Measurements from ENCODE around the gene ZYG11B.

DNA sequence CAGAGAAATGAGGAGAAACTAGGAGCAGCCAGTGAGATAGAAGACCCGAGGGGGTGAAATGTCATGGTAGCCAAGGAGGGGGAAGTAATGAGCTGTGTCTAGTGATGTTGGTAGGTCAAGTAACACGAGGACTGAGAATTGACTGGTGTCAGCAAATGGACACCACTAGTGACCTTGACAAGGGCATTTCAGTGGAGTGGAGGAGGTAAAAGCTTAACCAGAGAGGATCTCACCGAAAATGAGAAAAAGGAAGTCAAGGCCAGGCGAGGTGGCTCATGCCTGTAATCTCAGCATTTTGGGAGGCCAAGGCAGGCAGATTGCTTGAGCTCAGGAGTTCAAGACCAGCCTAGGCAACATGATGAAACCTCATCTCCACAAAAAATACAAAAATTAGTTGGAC lies 3.0 kb upstream of the ZYG11B start:
- TF ChIP-seq, protein P1, sequence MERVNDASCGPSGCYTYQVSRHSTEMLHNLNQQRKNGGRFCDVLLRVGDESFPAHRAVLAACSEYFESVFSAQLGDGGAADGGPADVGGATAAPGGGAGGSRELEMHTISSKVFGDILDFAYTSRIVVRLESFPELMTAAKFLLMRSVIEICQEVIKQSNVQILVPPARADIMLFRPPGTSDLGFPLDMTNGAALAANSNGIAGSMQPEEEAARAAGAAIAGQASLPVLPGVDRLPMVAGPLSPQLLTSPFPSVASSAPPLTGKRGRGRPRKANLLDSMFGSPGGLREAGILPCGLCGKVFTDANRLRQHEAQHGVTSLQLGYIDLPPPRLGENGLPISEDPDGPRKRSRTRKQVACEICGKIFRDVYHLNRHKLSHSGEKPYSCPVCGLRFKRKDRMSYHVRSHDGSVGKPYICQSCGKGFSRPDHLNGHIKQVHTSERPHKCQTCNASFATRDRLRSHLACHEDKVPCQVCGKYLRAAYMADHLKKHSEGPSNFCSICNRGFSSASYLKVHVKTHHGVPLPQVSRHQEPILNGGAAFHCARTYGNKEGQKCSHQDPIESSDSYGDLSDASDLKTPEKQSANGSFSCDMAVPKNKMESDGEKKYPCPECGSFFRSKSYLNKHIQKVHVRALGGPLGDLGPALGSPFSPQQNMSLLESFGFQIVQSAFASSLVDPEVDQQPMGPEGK (CRISPR knock-in tag; IDR thresholded peaks at IDR 0.05; ENCODE audit: borderline replicate concordance), result no peak
- TF ChIP-seq OSR1 (CRISPR knock-in tag; IDR thresholded peaks at IDR 0.05) (no peak), ARNTL (CRISPR knock-in tag; IDR thresholded peaks at IDR 0.05; ENCODE audit: borderline replicate concordance, low read depth) (no peak), RARB (CRISPR knock-in tag; IDR thresholded peaks at IDR 0.05) (no peak), ESRRG (CRISPR knock-in tag; IDR thresholded peaks at IDR 0.05) (no peak)
